ENCODE results near the gene PRRG2.
A peak's percentile ranks its signal among the peaks of the same experiment; 100 is the strongest.

The PRRG2 gene

GRCh38 chr19:49588365-49589122 lies 7.4 kb downstream of the PRRG2 start:
- DNase-seq (ENCODE audit: low read depth in 3 of 3) = peak in 2 of 3 donors; percentile 40 to 60

DNA sequence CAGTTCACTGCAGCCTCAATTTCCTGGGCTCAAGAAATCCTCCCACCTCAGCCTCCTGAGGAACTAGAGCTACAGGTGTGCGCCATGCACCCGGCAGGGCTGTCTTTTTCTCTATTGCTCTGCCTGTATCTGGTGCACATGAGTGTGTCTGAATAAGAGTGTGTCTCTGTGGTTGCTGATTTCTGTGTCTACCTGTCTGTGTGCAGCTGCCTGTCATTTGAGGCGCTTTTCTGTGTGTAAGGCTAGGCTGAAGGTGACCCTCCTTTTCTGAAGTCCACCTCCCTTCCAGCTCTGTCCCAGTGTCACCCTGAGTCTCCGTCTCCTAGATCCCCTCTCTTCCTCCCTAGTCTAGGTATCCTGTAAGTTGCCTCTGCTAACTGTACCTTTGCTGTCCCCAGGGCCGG lies 8.4 kb downstream of the PRRG2 start:
- no peak for DNase-seq (ENCODE audit: low read depth in 3 of 3)

DNA sequence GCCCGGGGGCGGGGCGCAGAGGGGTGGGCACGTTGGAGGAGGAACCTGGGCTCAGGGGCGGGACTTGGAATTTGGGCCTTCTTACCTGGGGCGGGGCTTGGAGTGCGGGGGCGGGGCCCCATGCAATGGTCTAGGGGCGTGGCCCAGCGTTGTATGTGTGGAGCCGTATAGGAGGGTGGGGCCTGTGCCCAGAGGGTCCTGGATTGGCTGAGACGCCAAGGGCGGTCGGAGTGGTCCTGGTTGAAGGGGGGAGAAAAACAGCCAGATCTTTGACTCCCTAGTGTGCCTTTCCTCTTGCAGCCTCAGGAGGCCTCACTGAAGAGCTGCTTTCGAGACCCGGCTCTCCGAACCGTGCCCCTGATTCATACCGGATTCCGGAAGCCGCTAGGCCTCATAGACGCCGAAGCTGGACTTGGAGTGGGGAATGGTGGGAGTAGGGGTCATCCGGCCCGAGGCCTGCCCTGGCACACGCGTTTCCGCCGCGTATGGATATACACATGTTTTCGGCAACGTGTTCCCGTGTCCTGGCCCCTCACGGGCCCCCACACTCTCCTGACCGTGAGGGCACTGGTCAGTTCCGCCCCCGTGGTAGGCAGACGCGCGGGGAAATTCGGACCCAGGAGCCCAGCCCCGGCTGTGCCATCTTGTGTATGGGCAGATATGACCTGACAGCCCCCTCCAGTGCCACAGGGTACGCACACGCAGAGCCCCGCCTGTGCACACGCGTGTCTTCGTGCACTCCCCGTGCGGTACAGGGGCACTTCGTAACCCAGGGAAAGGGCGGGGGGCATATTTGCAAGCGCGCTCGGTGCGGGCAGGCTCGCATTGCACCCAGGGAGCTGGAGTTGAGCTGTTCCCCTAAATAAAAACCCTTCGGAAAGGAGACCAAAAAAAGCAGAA lies 9.2 kb downstream of the PRRG2 start:
- DNase-seq (ENCODE audit: low read depth in 3 of 3) = peak; percentile 83 to 95 (median 92)

DNA sequence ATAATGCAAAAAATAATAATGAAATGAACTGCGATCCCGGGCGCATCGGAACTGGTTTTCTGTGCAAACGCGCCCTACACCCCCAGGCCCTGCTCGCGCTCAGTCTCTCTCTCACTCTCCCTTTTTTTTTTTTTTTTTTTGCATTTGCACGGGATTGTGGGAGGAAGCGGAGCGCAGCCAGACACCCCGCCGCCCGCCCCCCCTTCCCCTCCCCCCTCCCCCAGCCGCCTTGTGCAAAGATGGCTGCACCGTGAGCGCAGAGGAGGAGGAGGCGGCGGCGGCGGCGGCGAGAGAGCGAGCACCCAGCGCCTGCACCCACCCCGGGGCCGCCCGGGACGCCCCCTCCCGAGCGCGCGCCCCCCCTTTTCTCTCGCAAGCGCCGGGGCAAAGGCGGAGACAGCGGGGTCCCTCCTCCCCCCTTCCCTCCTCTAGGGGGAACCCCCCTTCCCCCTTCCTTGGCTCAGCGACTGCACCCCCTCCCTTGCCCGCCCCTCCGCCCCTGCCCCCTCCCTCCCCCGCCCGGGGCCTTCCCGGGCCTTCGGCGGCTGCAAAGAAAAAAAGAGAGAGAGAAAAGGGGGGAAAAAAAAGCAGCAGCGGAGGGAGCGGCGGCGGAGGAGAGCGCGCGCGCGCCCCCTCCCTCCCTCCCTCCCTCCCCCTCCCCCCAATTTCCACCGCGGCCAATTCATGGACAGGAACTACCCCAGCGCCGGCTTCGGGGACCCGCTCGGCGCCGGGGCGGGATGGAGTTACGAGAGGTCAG lies 10.0 kb downstream of the PRRG2 start, which contains the start of gene PRR12:
TSS of gene PRR12 (plus strand) at position 212 of the 760 bp plus-strand sequence. CDS start at position 685, 473 bp downstream.
- peak in 2 of 3 donors; percentile 24 to 57 for DNase-seq (ENCODE audit: low read depth in 3 of 3)

GRCh38 chr19:49591731-49592485 lies 10.8 kb downstream of the PRRG2 start:
- peak in 1 of 3 donors; percentile 49 for DNase-seq (ENCODE audit: low read depth in 3 of 3)

GRCh38 chr19:49592486-49593232 lies 11.5 kb downstream of the PRRG2 start:
- DNase-seq (ENCODE audit: low read depth in 3 of 3) = no peak

GRCh38 chr19:49593233-49594113 lies 12.4 kb downstream of the PRRG2 start:
- peak; percentile 83 to 95 (median 89) for DNase-seq (ENCODE audit: low read depth in 3 of 3)

DNA sequence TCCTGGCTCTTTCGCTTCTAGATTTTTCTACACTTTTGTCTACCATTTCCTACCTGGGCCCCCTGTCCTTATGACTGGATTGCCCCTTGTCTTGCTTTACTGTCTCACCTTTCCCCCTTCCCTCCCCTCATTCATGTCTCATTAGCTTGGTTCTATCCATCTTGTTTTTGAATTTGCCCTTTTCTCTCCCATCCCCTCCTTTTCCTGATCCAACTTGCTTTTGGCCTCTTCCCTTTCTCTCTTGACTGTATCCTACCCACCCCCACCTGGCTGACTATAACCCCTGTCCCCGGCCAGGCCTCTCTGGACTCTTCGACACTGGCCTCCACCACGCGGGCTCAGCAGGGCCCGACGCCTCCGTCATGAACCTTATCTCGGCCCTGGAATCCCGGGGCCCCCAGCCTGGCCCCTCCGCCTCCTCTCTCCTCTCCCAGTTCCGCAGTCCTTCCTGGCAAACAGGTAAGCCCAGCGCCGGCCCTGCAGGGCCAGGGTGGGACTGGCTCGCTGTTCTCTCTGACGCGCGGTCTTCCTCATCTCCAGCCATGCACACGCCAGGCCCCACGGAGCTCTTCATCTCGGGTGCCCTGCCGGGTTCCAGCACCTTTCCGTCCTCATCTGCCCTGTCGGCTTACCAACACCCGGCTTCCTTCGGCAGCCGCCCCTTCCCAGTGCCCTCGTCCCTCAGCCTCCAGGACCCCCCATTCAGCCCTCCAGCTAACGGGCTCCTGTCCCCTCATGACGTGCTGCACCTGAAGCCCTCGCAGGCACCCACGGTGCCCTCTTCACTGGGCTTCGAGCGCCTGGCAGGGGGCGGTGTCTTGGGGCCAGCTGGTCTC lies 13.3 kb downstream of the PRRG2 start:
- DNase-seq (ENCODE audit: low read depth in 3 of 3) = no peak

- DNase-seq (ENCODE audit: low read depth in 3 of 3) = no peak
These were observed 14.1 kb downstream of the PRRG2 start for GRCh38 chr19:49594993-49595818.

DNA sequence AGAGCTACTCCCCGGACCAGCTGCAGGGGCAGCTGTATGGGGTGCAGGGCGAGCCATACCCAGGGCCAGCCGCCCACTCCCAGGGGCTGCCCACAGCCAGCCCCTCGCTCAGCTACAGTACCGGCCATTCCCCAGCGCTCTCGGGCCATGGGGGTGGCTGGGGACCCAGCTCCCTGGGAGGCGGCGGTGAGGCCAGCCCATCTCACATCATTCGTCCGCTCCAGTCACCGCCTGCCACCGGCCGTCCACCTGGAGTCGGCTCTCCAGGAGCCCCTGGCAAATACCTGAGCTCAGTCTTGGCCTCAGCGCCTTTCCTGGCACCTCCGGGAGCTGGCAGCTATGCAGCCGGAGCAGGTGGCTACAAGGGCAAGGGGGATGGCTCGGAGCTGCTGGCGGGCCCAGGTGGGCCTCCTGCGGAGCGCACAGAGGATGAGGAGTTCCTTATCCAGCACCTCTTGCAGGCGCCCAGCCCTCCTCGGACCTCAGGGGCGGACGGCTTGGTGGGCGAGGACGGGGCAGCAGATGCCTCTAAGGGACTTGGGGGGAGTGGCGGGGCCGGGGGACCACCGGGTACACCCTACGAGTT lies 14.8 kb downstream of the PRRG2 start:
- DNase-seq (ENCODE audit: low read depth in 3 of 3) = no peak

DNA sequence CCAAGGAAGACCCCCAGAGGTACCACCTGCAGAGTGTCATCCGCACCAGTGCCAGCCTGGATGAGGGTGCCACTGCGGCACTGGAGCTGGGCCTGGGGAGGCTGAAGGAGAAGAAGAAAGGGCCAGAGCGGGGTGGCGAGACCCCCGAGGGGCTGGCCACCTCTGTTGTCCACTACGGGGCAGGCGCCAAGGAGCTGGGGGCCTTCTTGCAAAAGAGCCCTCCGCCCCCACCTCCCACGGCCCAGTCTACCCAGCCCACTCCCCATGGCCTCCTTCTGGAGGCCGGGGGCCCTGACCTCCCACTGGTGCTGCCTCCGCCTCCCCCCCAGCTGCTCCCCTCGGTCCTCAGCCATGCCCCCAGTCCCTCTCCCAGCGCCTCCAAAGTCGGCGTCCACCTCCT lies 15.3 kb downstream of the PRRG2 start:
- DNase-seq (ENCODE audit: low read depth in 3 of 3) = no peak

- no peak for DNase-seq (ENCODE audit: low read depth in 3 of 3)
These were observed 16.0 kb downstream of the PRRG2 start for GRCh38 chr19:49596954-49597702.

GRCh38 chr19:49597703-49597974 lies 16.5 kb downstream of the PRRG2 start:
- no peak for DNase-seq (ENCODE audit: low read depth in 3 of 3)

DNA sequence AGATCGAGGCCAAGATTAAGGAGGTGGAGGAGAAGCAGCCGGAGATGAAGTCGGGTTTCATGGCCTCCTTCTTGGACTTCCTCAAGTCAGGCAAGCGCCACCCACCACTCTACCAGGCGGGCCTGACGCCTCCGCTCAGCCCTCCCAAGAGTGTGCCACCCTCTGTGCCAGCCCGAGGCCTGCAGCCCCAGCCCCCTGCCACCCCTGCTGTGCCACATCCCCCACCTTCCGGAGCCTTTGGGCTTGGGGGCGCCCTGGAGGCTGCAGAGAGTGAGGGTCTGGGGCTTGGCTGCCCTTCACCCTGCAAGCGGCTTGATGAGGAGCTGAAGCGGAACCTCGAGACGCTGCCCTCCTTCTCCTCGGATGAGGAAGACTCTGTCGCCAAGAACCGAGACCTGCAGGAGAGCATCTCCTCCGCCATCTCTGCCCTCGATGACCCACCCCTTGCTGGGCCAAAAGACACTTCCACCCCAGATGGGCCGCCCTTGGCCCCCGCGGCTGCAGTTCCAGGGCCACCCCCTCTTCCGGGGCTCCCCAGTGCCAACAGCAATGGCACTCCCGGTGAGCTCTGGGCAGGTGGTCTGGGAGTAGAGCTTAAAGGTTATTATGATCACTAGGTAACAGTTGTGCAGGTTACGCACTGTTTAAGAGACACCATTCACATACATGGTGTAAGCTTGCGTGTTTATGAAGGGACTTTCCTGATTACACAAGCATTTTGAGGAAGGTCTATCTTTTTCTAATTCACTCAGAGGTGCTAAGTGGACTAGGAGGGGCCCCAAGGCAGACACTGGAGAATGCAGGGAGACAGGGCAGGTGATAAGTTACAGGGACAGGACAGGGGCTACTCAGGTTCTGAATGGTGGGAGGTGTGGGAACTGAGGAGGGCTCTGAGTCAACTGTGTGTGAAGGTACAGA lies 18.5 kb downstream of the PRRG2 start:
- no peak for DNase-seq (ENCODE audit: low read depth in 3 of 3)

DNA sequence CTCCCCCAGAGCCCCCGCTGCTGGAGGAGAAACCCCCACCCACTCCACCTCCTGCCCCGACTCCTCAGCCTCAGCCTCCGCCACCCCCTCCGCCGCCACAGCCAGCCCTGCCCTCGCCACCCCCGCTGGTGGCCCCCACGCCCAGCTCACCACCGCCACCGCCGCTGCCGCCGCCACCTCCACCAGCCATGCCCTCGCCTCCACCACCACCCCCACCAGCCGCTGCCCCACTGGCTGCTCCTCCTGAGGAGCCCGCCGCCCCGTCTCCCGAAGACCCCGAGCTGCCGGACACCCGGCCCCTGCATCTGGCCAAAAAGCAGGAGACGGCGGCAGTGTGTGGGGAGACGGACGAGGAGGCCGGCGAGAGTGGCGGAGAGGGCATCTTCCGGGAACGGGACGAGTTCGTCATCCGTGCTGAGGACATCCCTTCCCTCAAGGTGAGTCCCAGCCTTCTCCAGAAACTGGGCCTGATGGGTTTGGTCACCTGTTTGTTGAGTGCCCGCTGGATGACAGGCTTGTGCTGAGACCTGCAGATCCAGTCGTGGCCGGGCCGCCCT lies 20.4 kb downstream of the PRRG2 start:
- no peak for DNase-seq (ENCODE audit: low read depth in 3 of 3)

Data from stimulated activated CD4-positive, alpha-beta T cell treated with anti-CD3 and anti-CD28 coated beads, TNF-alpha, amount 100 ng/mL, for 48 hours (primary cell).